Osteoblast (primary cell): ENCODE data around the gene FAXC. TPM values are rescaled to one million over a fixed set of nuclear protein-coding genes. Genes with fewer than 3 reads are reported as not detected.

Experiments used
- DNase-seq: peaks from one replicate; pipeline ENCODE4 v3.0.0; 2011; ENCODE audit warnings: low spot score, mixed read lengths; ENCODE audit not compliant: insufficient read length; ENCODE audit errors: missing footprints
- H2AFZ ChIP-seq: 2 replicates; pipeline ENCODE4 v1.6.0; 2011; ENCODE audit warnings: mild to moderate bottlenecking, low read length
- H3K27ac ChIP-seq: 2 replicates; pipeline ENCODE4 v1.5.1; 2011; ENCODE audit warnings: mild to moderate bottlenecking, low read depth, low read length, moderate library complexity
- H3K27me3 ChIP-seq: 2 replicates; pipeline ENCODE4 v1.6.0; 2012; ENCODE audit warnings: mild to moderate bottlenecking, control low read depth, inconsistent platforms, low read length, moderate library complexity; ENCODE audit not compliant: insufficient read depth
- H3K36me3 ChIP-seq: 2 replicates; pipeline ENCODE4 v1.5.1; 2011; ENCODE audit warnings: mild to moderate bottlenecking, low read length, control low read depth, moderate library complexity; ENCODE audit not compliant: insufficient read depth
- H3K4me1 ChIP-seq: 2 replicates; pipeline ENCODE4 v1.5.1; 2011; ENCODE audit warnings: mild to moderate bottlenecking, low read length, control low read depth, moderate library complexity; ENCODE audit not compliant: insufficient read depth
- H3K4me2 ChIP-seq: 2 replicates; pipeline ENCODE4 v1.6.0; 2011; ENCODE audit warnings: mild to moderate bottlenecking, low read length; ENCODE audit not compliant: insufficient read depth
- H3K4me3 ChIP-seq: fragments of 200-600 bp; sonication (generic); 3 replicates; pipeline ENCODE4 v1.5.1; 2012; ENCODE audit warnings: mild to moderate bottlenecking, low read length, inconsistent platforms; ENCODE audit not compliant: insufficient read depth
- H3K79me2 ChIP-seq: 2 replicates; pipeline ENCODE4 v1.6.0; 2012; ENCODE audit warnings: mild to moderate bottlenecking, low read length, control low read depth, inconsistent platforms; ENCODE audit not compliant: insufficient read depth
- H3K9me3 ChIP-seq: 2 replicates; pipeline ENCODE4 v1.5.1; 2011; ENCODE audit warnings: low read depth, low read length, control low read depth
- H4K20me1 ChIP-seq: 2 replicates; pipeline ENCODE4 v1.6.0; 2012; ENCODE audit warnings: mild to moderate bottlenecking, low read length, control low read depth; ENCODE audit not compliant: insufficient read depth
- CTCF ChIP-seq: IDR thresholded peaks from 2 replicates; pipeline ENCODE4 v1.5.1; 2011; ENCODE audit warnings: mild to moderate bottlenecking, low read depth, low read length, moderate library complexity; ENCODE audit errors: extremely low read depth
- total RNA-seq: library from RNA; depleted of rRNA; stranded (reverse); fragments of >200 nt; gene quantifications from 2 replicates; pipeline ENCODE4 v1.2.3, GENCODE V29; 2012

The FAXC gene
- total RNA-seq, 1 donor = 1.1 TPM

GRCh38 chr6:99295276-99295675 is 54.2 kb downstream of the FAXC start:
- no peaks in the 10 kb centered on the region for H3K4me1 ChIP-seq
- H3K27ac ChIP-seq = no peak overlapping the region
- H3K4me2 ChIP-seq = no peak overlapping the region
- H3K79me2 ChIP-seq = no peaks in the 10 kb centered on the region
- no peaks in the 10 kb centered on the region for H3K27me3 ChIP-seq
- no peak for TF ChIP-seq CTCF
- no peaks in the 10 kb centered on the region for H4K20me1 ChIP-seq
- H3K9me3 ChIP-seq = no peaks in the 10 kb centered on the region
- H3K36me3 ChIP-seq = no peaks in the 10 kb centered on the region
- H2AFZ ChIP-seq = no peak overlapping the region
- H3K4me3 ChIP-seq = no peak overlapping the region
- no peak for DNase-seq

- no peaks in the 10 kb centered on the region for H3K36me3 ChIP-seq
- H3K9me3 ChIP-seq = no peaks in the 10 kb centered on the region
- TF ChIP-seq CTCF = no peak
- no peaks in the 10 kb centered on the region for H3K79me2 ChIP-seq
- no peaks in the 10 kb centered on the region for H4K20me1 ChIP-seq
- H2AFZ ChIP-seq = no peak overlapping the region
- H3K27me3 ChIP-seq = no peaks in the 10 kb centered on the region
- no peak overlapping the region for H3K4me2 ChIP-seq
- DNase-seq = no peak
- no peak overlapping the region for H3K27ac ChIP-seq
- H3K4me3 ChIP-seq = no peak overlapping the region
- H3K4me1 ChIP-seq = no peaks in the 10 kb centered on the region
Observed at GRCh38 chr6:99294786-99295185, 54.7 kb downstream of the FAXC start.

GRCh38 chr6:99289701-99290100 is 59.8 kb downstream of the FAXC start:
- Histone ChIP-seq H4K20me1 (no peaks in the 10 kb centered on the region), H3K27ac (no peak overlapping the region), H3K36me3 (no peaks in the 10 kb centered on the region), H3K4me3 (no peak overlapping the region), H3K4me1 (no peaks in the 10 kb centered on the region), H2AFZ (no peak overlapping the region), H3K27me3 (no peaks in the 10 kb centered on the region), H3K9me3 (no peaks in the 10 kb centered on the region), H3K79me2 (no peaks in the 10 kb centered on the region), H3K4me2 (no peak overlapping the region)
- no peak for DNase-seq
- no peak for TF ChIP-seq CTCF

GRCh38 chr6:99288668-99289067 is 60.8 kb downstream of the FAXC start:
- TF ChIP-seq CTCF = no peak
- no peak overlapping the region for H3K4me2 ChIP-seq
- DNase-seq = no peak
- H3K27ac ChIP-seq = no peak overlapping the region
- no peak overlapping the region for H3K4me3 ChIP-seq
- no peak overlapping the region for H2AFZ ChIP-seq
- no peaks in the 10 kb centered on the region for H3K4me1 ChIP-seq
- no peaks in the 10 kb centered on the region for H3K36me3 ChIP-seq
- H3K9me3 ChIP-seq = no peaks in the 10 kb centered on the region
- no peaks in the 10 kb centered on the region for H4K20me1 ChIP-seq
- no peaks in the 10 kb centered on the region for H3K79me2 ChIP-seq
- no peaks in the 10 kb centered on the region for H3K27me3 ChIP-seq
